ENCODE results near the gene GON7. TPM values are rescaled to one million over a fixed set of nuclear protein-coding genes. Genes with fewer than 3 reads are reported as not detected.

Gene GON7
- total and polyA plus RNA-seq, 2 of the 8 experiments (the other 6 are each of a cell fraction or from before 2014, with no cell fraction given) = 3.8 to 9.9 TPM

GRCh38 chr14:93201155-93201704 is 5.6 kb downstream of the GON7 start (continued):
- TF ChIP-seq CHD7 (IDR thresholded peaks at IDR 0.05; ENCODE audit: insufficient replicate concordance, low read length) (no peak), HDAC6 (IDR thresholded peaks at IDR 0.05; ENCODE audit: low read depth, low read length) (no peak), NANOG (IDR thresholded peaks at IDR 0.05; ENCODE audit: insufficient read depth, low read depth, low read length, poor library complexity, severe bottlenecking) (no peak), JUND (IDR thresholded peaks at IDR 0.05; ENCODE audit: low read length) (no peak), SP4 (IDR thresholded peaks at IDR 0.05; ENCODE audit: low read length) (no peak), NRF1 (IDR thresholded peaks at IDR 0.05; ENCODE audit: low read depth, low read length) (no peak), RXRA (IDR thresholded peaks at IDR 0.05; ENCODE audit: insufficient read depth, low read depth, low read length) (no peak), KDM1A (IDR thresholded peaks at IDR 0.05; ENCODE audit: borderline replicate concordance, low read length) (no peak), SP2 (IDR thresholded peaks at IDR 0.05; ENCODE audit: low read length) (no peak)
